Measurements from ENCODE around the gene ASAP2.

Gene ASAP2

GRCh38 chr2:9374071-9374730 is 167.6 kb downstream of the ASAP2 start:
- in situ Hi-C loops (cut with HindIII; ENCODE audit: low pct_ligation_motif_present, low sequenced_read_pairs) = no loop called here
- DNase-seq = no peak
- Histone ChIP-seq H3K4me3 (ENCODE audit: low read depth, low read length) (no peak overlapping the region), H3K27me3 (replicated peaks) (no peaks in the 10 kb centered on the region), H3K27ac (no peak overlapping the region), H3K36me3 (replicated peaks) (peaks cover 54% of the 10 kb centered on the region)
- TF ChIP-seq CTCF (IDR thresholded peaks at IDR 0.05; ENCODE audit: low read depth, low read length, missing control alignments) = no peak

GRCh38 chr2:9375857-9376428 is 169.3 kb downstream of the ASAP2 start:
- in situ Hi-C loops (cut with HindIII; ENCODE audit: low pct_ligation_motif_present, low sequenced_read_pairs) = no loop called here
- H3K4me3 ChIP-seq (ENCODE audit: low read depth, low read length) = no peak overlapping the region
- no peak overlapping the region for H3K27ac ChIP-seq
- DNase-seq = no peak
- TF ChIP-seq CTCF (IDR thresholded peaks at IDR 0.05; ENCODE audit: low read depth, low read length, missing control alignments) = no peak
- peaks cover 41% of the 10 kb centered on the region for H3K36me3 ChIP-seq (replicated peaks)
- no peaks in the 10 kb centered on the region for H3K27me3 ChIP-seq (replicated peaks)

GRCh38 chr2:9377461-9378097 is 171.0 kb downstream of the ASAP2 start:
- DNase-seq = no peak
- in situ Hi-C loops (cut with HindIII; ENCODE audit: low pct_ligation_motif_present, low sequenced_read_pairs) = no loop called here
- Histone ChIP-seq H3K4me3 (ENCODE audit: low read depth, low read length) (no peak overlapping the region), H3K27me3 (replicated peaks) (no peaks in the 10 kb centered on the region), H3K27ac (peak overlapping the region; percentile 61), H3K36me3 (replicated peaks) (peaks cover 37% of the 10 kb centered on the region)
- TF ChIP-seq CTCF (IDR thresholded peaks at IDR 0.05; ENCODE audit: low read depth, low read length, missing control alignments) = no peak

GRCh38 chr2:9378433-9379390 is 172.1 kb downstream of the ASAP2 start:
- no peak for TF ChIP-seq CTCF (IDR thresholded peaks at IDR 0.05; ENCODE audit: low read depth, low read length, missing control alignments)
- peak; percentile 86 for DNase-seq
- Histone ChIP-seq H3K27ac (peak overlapping the region; percentile 61), H3K36me3 (replicated peaks) (peaks cover 34% of the 10 kb centered on the region), H3K4me3 (ENCODE audit: low read depth, low read length) (no peak overlapping the region), H3K27me3 (replicated peaks) (no peaks in the 10 kb centered on the region)
- in situ Hi-C loops (cut with HindIII; ENCODE audit: low pct_ligation_motif_present, low sequenced_read_pairs) = no loop called here

GRCh38 chr2:9379391-9379755 is 172.8 kb downstream of the ASAP2 start:
- Histone ChIP-seq H3K27ac (no peak overlapping the region), H3K4me3 (ENCODE audit: low read depth, low read length) (no peak overlapping the region)

More at GRCh38 chr2:9379391-9379755, 172.8 kb downstream of the ASAP2 start:
- DNase-seq = no peak
- Histone ChIP-seq H3K36me3 (replicated peaks) (peaks cover 32% of the 10 kb centered on the region), H3K27me3 (replicated peaks) (no peaks in the 10 kb centered on the region)
- in situ Hi-C loops (cut with HindIII; ENCODE audit: low pct_ligation_motif_present, low sequenced_read_pairs) = no loop called here
- TF ChIP-seq CTCF (IDR thresholded peaks at IDR 0.05; ENCODE audit: low read depth, low read length, missing control alignments) = no peak

All from brain microvascular endothelial cell (primary cell).